CD14-positive monocyte (primary cell): ENCODE results near the gene FOXC1. TPM values are rescaled to one million over a fixed set of nuclear protein-coding genes. Genes with fewer than 3 reads are reported as not detected.

Experiments
- DNase-seq, 3 donors: peaks; one replicate each; pipeline ENCODE4 v3.0.0-alpha.2; 2011 to 2022
- H2AFZ ChIP-seq: 2 replicates; pipeline ENCODE4 v1.6.0; 2012; ENCODE audit warnings: mild to moderate bottlenecking, low read depth, low read length, inconsistent platforms; ENCODE audit not compliant: insufficient read depth, poor library complexity, severe bottlenecking
- H3K27ac ChIP-seq, 2 donors: 1 replicate in 1 of 2; 2 replicates in 1 of 2; pipeline ENCODE4 v1.5.1; 2012 to 2013; ENCODE audit warnings: low read length in 2 of 2, control low read depth in 1 of 2, inconsistent platforms in 1 of 2, low read depth in 1 of 2, mild to moderate bottlenecking in 1 of 2
- H3K27me3 ChIP-seq, 2 donors: one replicate each; pipeline versions ENCODE4 v1.6.0 to v1.6.1; 2011 to 2013; ENCODE audit warnings: low read length in 2 of 2; ENCODE audit not compliant: control insufficient read depth in 2 of 2, insufficient read depth in 2 of 2
- H3K36me3 ChIP-seq, 2 donors: replicated peaks in 1 of 2; 1 replicate in 1 of 2; 2 replicates in 1 of 2; pipeline versions ENCODE4 v1.5.1 to v1.6.1; 2012 to 2013; ENCODE audit warnings: low read length in 2 of 2, control low read depth in 1 of 2, inconsistent platforms in 1 of 2, mild to moderate bottlenecking in 1 of 2; ENCODE audit not compliant: insufficient read depth in 2 of 2, control insufficient read depth in 1 of 2
- H3K4me1 ChIP-seq, 2 donors: 1 replicate in 1 of 2; 2 replicates in 1 of 2; pipeline versions ENCODE4 v1.5.1 to v1.6.1; 2012 to 2013; ENCODE audit warnings: low read length in 2 of 2, control low read depth in 1 of 2, inconsistent platforms in 1 of 2, mild to moderate bottlenecking in 1 of 2, moderate library complexity in 1 of 2; ENCODE audit not compliant: insufficient read depth in 2 of 2, control insufficient read depth in 1 of 2
- H3K4me2 ChIP-seq: replicated peaks from 2 replicates; pipeline ENCODE3; 2012; ENCODE audit warnings: low read length, moderate library complexity, mild to moderate bottlenecking; ENCODE audit not compliant: poor library complexity, severe bottlenecking; ENCODE audit errors: extremely low read depth
- H3K4me3 ChIP-seq, 3 experiments: fragments of 200-600 bp in 1 of 3; sonication (generic) in 1 of 3; replicated peaks in 1 of 3; 1 replicate in 2 of 3; 2 replicates in 1 of 3; pipeline ENCODE4 v1.5.1; 2011 to 2013; ENCODE audit warnings: low read length in 3 of 3, mild to moderate bottlenecking in 3 of 3, control low read depth in 2 of 3, low read depth in 2 of 3, inconsistent platforms in 1 of 3, moderate library complexity in 1 of 3
- H3K79me2 ChIP-seq: 2 replicates; pipeline ENCODE4 v1.6.0; 2012; ENCODE audit warnings: mild to moderate bottlenecking, control low read depth, inconsistent platforms, low read length, moderate library complexity; ENCODE audit not compliant: insufficient read depth
- H3K9ac ChIP-seq: 2 replicates; pipeline ENCODE4 v1.6.0; 2017; ENCODE audit warnings: low read length, mild to moderate bottlenecking; ENCODE audit not compliant: insufficient read depth, poor library complexity, severe bottlenecking
- H3K9me3 ChIP-seq, 2 donors: replicated peaks in 1 of 2; 1 replicate in 1 of 2; 2 replicates in 1 of 2; pipeline versions ENCODE4 v1.5.1 to v1.6.1; 2012 to 2013; ENCODE audit warnings: low read length in 2 of 2, control low read depth in 1 of 2; ENCODE audit not compliant: control insufficient read depth in 1 of 2, insufficient read depth in 1 of 2
- H4K20me1 ChIP-seq: 2 replicates; pipeline ENCODE4 v1.6.0; 2012; ENCODE audit warnings: mild to moderate bottlenecking, low read length, control low read depth, moderate library complexity; ENCODE audit not compliant: insufficient read depth
- H3K27ac Mint-ChIP-seq, 7 donors: one replicate each; pipeline ENCODE4 v1.8.0; 2020; ENCODE audit warnings: mild to moderate bottlenecking in 7 of 7, mixed read lengths in 7 of 7, moderate library complexity in 6 of 7, inconsistent platforms in 2 of 7
- H3K27me3 Mint-ChIP-seq, 3 donors: one replicate each; pipeline ENCODE4 v1.8.0; 2021 to 2022; ENCODE audit warnings: low read depth in 3 of 3, mild to moderate bottlenecking in 3 of 3, mixed read lengths in 3 of 3, moderate library complexity in 3 of 3, inconsistent platforms in 1 of 3
- H3K36me3 Mint-ChIP-seq, 2 donors: one replicate each; pipeline ENCODE4 v1.8.0; 2020; ENCODE audit warnings: mixed read lengths in 2 of 2, inconsistent platforms in 1 of 2, mild to moderate bottlenecking in 1 of 2
- H3K4me1 Mint-ChIP-seq: one replicate; pipeline ENCODE4 v1.8.0; 2020; ENCODE audit warnings: mild to moderate bottlenecking, mixed read lengths
- H3K4me3 Mint-ChIP-seq, 2 donors: one replicate each; pipeline ENCODE4 v1.8.0; 2020; ENCODE audit warnings: mild to moderate bottlenecking in 2 of 2, mixed read lengths in 2 of 2, moderate library complexity in 1 of 2
- H3K9me3 Mint-ChIP-seq, 7 donors: one replicate each; pipeline ENCODE4 v1.8.0; 2020 to 2022; ENCODE audit warnings: mixed read lengths in 7 of 7, mild to moderate bottlenecking in 6 of 7, moderate library complexity in 6 of 7, inconsistent platforms in 2 of 7
- CTCF ChIP-seq: fragments of 200-600 bp; IDR thresholded peaks from one replicate; pipeline ENCODE4 v1.8.0; 2022; ENCODE audit warnings: antibody characterized with exemption, mild to moderate bottlenecking
- WGBS: methylation state at CpG from one replicate; pipeline ENCODE4 v1.1.5; 2013; ENCODE audit warnings: missing lambda C conversion rate; ENCODE audit not compliant: insufficient coverage; 5-methylcytosine and 5-hydroxymethylcytosine counted together
- intact Hi-C, 2 donors: fragments of 100-400 bp; cut with micrococcal nuclease; formaldehyde crosslinking; loops; one replicate each; pipeline versions ENCODE4 v1.15.0 to v1.15.1; 2023
- polyA plus RNA-seq, 3 donors: library from polyadenylated mRNA; depleted of rRNA in 1 of 3; unstranded in 2 of 3; stranded (reverse) in 1 of 3; fragments of 300-500 nt in 2 of 3; fragments of >200 nt in 1 of 3; fragmentation: Illumina TruSeq in 2 of 3; gene quantifications; 1 replicate in 2 of 3; 2 replicates in 1 of 3; pipeline ENCODE4 v1.2.3, GENCODE V29; 2012 to 2021

FOXC1 gene
- polyA plus RNA-seq, 3 donors: 0.36 TPM; not detected in 2

- Mint-ChIP-seq H3K27ac (no peak overlapping the region), H3K4me1 (peaks cover 11% of the 10 kb centered on the region)
Measured at GRCh38 chr6:1597924-1598323, 11.8 kb upstream of the FOXC1 start.

GRCh38 chr6:1598433-1598832 is 11.3 kb upstream of the FOXC1 start:
- DNase-seq: no peak
- no peaks in the 10 kb centered on the region for H3K36me3 ChIP-seq
- no peaks in the 10 kb centered on the region for H3K79me2 ChIP-seq
- H3K27ac Mint-ChIP-seq: no peak overlapping the region
- H3K4me3 Mint-ChIP-seq: peak overlapping the region in 1 of 2 donors; percentile 12
- peaks cover 11% of the 10 kb centered on the region for H3K4me1 Mint-ChIP-seq
- H3K27me3 Mint-ChIP-seq: peaks cover 65 to 94% (median 70%) of the 10 kb centered on the region in 3 donors
- peaks cover 30 to 83% of the 10 kb centered on the region in 2 donors for H3K27me3 ChIP-seq
- no peak overlapping the region for H3K27ac ChIP-seq
- intact Hi-C loops: loop anchor here (5.0 to 10.0 kb wide), 2 partner anchors 1149 to 1166 kb away; partner anchors contain the start of gene WRNIP1 (in 1 of the 2)
- H2AFZ ChIP-seq: no peak overlapping the region
- no peak for TF ChIP-seq CTCF
- H3K9ac ChIP-seq: no peak overlapping the region
- peaks cover 0 to 7% of the 10 kb centered on the region in 2 donors for H3K9me3 ChIP-seq
- H4K20me1 ChIP-seq: no peaks in the 10 kb centered on the region
- H3K36me3 Mint-ChIP-seq: no peaks in the 10 kb centered on the region
- H3K4me1 ChIP-seq: peaks cover 5 to 7% of the 10 kb centered on the region in 2 donors
- 90% methylated on average over 7 of the region's 10 CpGs for whole genome bisulfite sequencing
- peaks cover 0 to 3% (median 0%) of the 10 kb centered on the region in 7 donors for H3K9me3 Mint-ChIP-seq
- H3K4me3 ChIP-seq: no peak overlapping the region
- H3K4me2 ChIP-seq: no peak overlapping the region

More at GRCh38 chr6:1597924-1598323, 11.8 kb upstream of the FOXC1 start:
- H3K27me3 ChIP-seq: peaks cover 25 to 83% of the 10 kb centered on the region in 2 donors
- no peaks in the 10 kb centered on the region for H3K79me2 ChIP-seq
- H3K9ac ChIP-seq: no peak overlapping the region
- H3K4me1 ChIP-seq: peaks cover 5 to 7% of the 10 kb centered on the region in 2 donors
- no peaks in the 10 kb centered on the region for H3K36me3 Mint-ChIP-seq
- peaks cover 0 to 7% of the 10 kb centered on the region in 2 donors for H3K9me3 ChIP-seq
- WGBS: 94% methylated on average over 2 of the region's 5 CpGs
- H3K27me3 Mint-ChIP-seq: peaks cover 64 to 94% (median 65%) of the 10 kb centered on the region in 3 donors
- no peaks in the 10 kb centered on the region for H4K20me1 ChIP-seq
- H3K4me3 Mint-ChIP-seq: peak overlapping the region in 1 of 2 donors; percentile 68
- DNase-seq: no peak
- no peak overlapping the region for H3K4me3 ChIP-seq
- H3K4me2 ChIP-seq: no peak overlapping the region
- H3K27ac ChIP-seq: no peak overlapping the region
- peaks cover 0 to 3% (median 0%) of the 10 kb centered on the region in 7 donors for H3K9me3 Mint-ChIP-seq
- intact Hi-C loops: loop anchor here (2.0 to 10.0 kb wide), 4 partner anchors 757 to 1167 kb away; partner anchors contain the start of gene WRNIP1 (in 1 of the 2)
- H3K36me3 ChIP-seq: no peaks in the 10 kb centered on the region
- TF ChIP-seq CTCF: no peak
- no peak overlapping the region for H2AFZ ChIP-seq
